Stromal cell of bone marrow (primary cell): ENCODE data around the gene ARHGEF28.

ENCODE experiments used
- DNase-seq: peaks from one replicate; pipeline ENCODE4 v3.0.0-alpha.2; 2012; ENCODE audit warnings: low read depth

Gene ARHGEF28

GRCh38 chr5:73821003-73821402 lies 195.0 kb downstream of the ARHGEF28 start:
- no peak for DNase-seq

- no peak for DNase-seq
Measured at GRCh38 chr5:73822278-73822988, 196.4 kb downstream of the ARHGEF28 start.

GRCh38 chr5:73822989-73823339 lies 197.0 kb downstream of the ARHGEF28 start:
- DNase-seq: no peak

GRCh38 chr5:73823508-73823925 lies 197.5 kb downstream of the ARHGEF28 start:
- no peak for DNase-seq

- DNase-seq: no peak
Measured at GRCh38 chr5:73825199-73825598, 199.2 kb downstream of the ARHGEF28 start.

- no peak for DNase-seq
Measured at GRCh38 chr5:73825736-73826135, 199.7 kb downstream of the ARHGEF28 start.

GRCh38 chr5:73826301-73827105 lies 200.5 kb downstream of the ARHGEF28 start:
- DNase-seq: peak; percentile 67

GRCh38 chr5:73827106-73827450 lies 201.1 kb downstream of the ARHGEF28 start:
- peak; percentile 38 for DNase-seq

- no peak for DNase-seq
Measured at GRCh38 chr5:73828465-73828864, 202.5 kb downstream of the ARHGEF28 start.

GRCh38 chr5:73830646-73831045 lies 204.7 kb downstream of the ARHGEF28 start:
- DNase-seq: no peak

- DNase-seq: no peak
Measured at GRCh38 chr5:73831066-73831465, 205.1 kb downstream of the ARHGEF28 start.

GRCh38 chr5:73834693-73835092 lies 208.7 kb downstream of the ARHGEF28 start:
- DNase-seq: no peak

GRCh38 chr5:73835726-73836125 lies 209.7 kb downstream of the ARHGEF28 start:
- no peak for DNase-seq

GRCh38 chr5:73836607-73837006 lies 210.6 kb downstream of the ARHGEF28 start:
- DNase-seq: no peak

- DNase-seq: no peak
Measured at GRCh38 chr5:73838901-73839300, 212.9 kb downstream of the ARHGEF28 start.

- DNase-seq: no peak
Measured at GRCh38 chr5:73841641-73842040, 215.6 kb downstream of the ARHGEF28 start.

- DNase-seq: no peak
Measured at GRCh38 chr5:73844165-73844564, 218.2 kb downstream of the ARHGEF28 start.

- DNase-seq: no peak
Measured at GRCh38 chr5:73851471-73852181, 225.6 kb downstream of the ARHGEF28 start.

GRCh38 chr5:73853091-73853490 lies 227.1 kb downstream of the ARHGEF28 start:
- DNase-seq: peak; percentile 29

- no peak for DNase-seq
Measured at GRCh38 chr5:73856997-73857396, 231.0 kb downstream of the ARHGEF28 start.

GRCh38 chr5:73857446-73857845 lies 231.4 kb downstream of the ARHGEF28 start:
- DNase-seq: no peak

GRCh38 chr5:73858054-73858453 lies 232.1 kb downstream of the ARHGEF28 start:
- DNase-seq: no peak

GRCh38 chr5:73858776-73859175 lies 232.8 kb downstream of the ARHGEF28 start:
- no peak for DNase-seq
